Pancreas (tissue), 10 donors: Measurements from ENCODE around the gene EIF4EBP2. TPM values are rescaled to one million over a fixed set of nuclear protein-coding genes. Genes with fewer than 3 reads are reported as not detected.

Source experiments
- ATAC-seq, 4 donors: fragments of 200-7000 bp; cut with Tn5 transposase; one replicate each; pipeline versions ENCODE4 v1.8.0 to v1.9.1; 2020; ENCODE audit warnings: mild to moderate bottlenecking in 4 of 4, moderate library complexity in 4 of 4
- DNase-seq, 6 donors: peaks; one replicate each; pipeline ENCODE4 v3.0.0-alpha.2; 2020
- FAIRE-seq: peaks from 2 replicates; lab custom pipeline; 2012; peaks lifted over from hg19 to GRCh38; lab: Jason Lieb, UNC
- H3K27ac ChIP-seq, 4 donors: fragments of 200-600 bp; sonication (generic); 1 replicate in 3 of 4; 2 replicates in 1 of 4; pipeline versions ENCODE4 v1.5.0 to v1.8.0; 2020
- H3K27me3 ChIP-seq, 4 donors: fragments of 200-600 bp; one replicate each; pipeline ENCODE4 v1.8.0; 2021
- H3K36me3 ChIP-seq, 3 donors: fragments of 200-600 bp; sonication (generic) in 1 of 3; one replicate each; pipeline versions ENCODE4 v1.5.0 to v1.8.0; 2020 to 2021
- H3K4me1 ChIP-seq, 3 donors: fragments of 200-600 bp; one replicate each; pipeline ENCODE4 v1.8.0; 2021
- H3K4me3 ChIP-seq, 4 donors: fragments of 200-600 bp; sonication (generic) in 2 of 4; one replicate each; pipeline versions ENCODE4 v1.5.0 to v1.8.0; 2020 to 2021
- H3K9me3 ChIP-seq, 4 donors: fragments of 200-600 bp; one replicate each; pipeline ENCODE4 v1.8.0; 2021
- WGBS, 2 donors: extraction: QIAGEN DNeasy Blood & Tissue Kit; methylation state at CpG; one replicate each; pipeline ENCODE4 v1.1.7; 2013; 5-methylcytosine and 5-hydroxymethylcytosine counted together
- intact Hi-C, 3 donors: fragments of 100-400 bp; cut with DNase I; formaldehyde crosslinking; loops; one replicate each; pipeline versions ENCODE4 v1.11.1 to v1.14.2; 2022
- polyA plus RNA-seq, 2 donors: library from polyadenylated mRNA; stranded (reverse); fragments of 200-250 nt; gene quantifications; one replicate each; pipeline ENCODE4 v1.2.3, GENCODE V29; 2013
- total RNA-seq, 6 donors: library from RNA; stranded (reverse); fragmentation: NEBNext Ultra II Directional in 4 of 6; extraction: Animal tissue kit (Norgen Biotek cat#: 25700) in 4 of 6; gene quantifications; one replicate each; pipeline versions ENCODE4 v1.2.1 to v1.2.4, GENCODE V29; 2021 to 2023
- TF ChIP-seq, protein P1 (sequence below), 4 donors: fragments of 200-600 bp; sonication (generic) in 3 of 4; IDR thresholded peaks; one replicate each; pipeline versions ENCODE4 v1.5.0 to v1.8.0; 2021; ENCODE audit warnings: antibody characterized with exemption in 4 of 4
- donor health status: healthy with polysubstance abuse.
- donor health status: DM: no; HTN: no; CAD: no; lungs with moderate emphysema.
- donor health status: DM: no; HTN: no; CAD: no.
- donor health status: control.
- donor health status: control.
- donor health status: Bipolar disorder and iron deficiency.
- donor health status: DM: yes; HTN: yes; CAD: no.
- donor health status: DM: no; HTN: no; CAD: no.
- donor health status: DM: no; HTN: no; CAD: no.
- donor health status: DM: yes; HTN: yes; CAD: no.

EIF4EBP2 gene
- total and polyA plus RNA-seq, 8 donors, result 12.5 to 43.5 (median 30.7) TPM

DNA sequence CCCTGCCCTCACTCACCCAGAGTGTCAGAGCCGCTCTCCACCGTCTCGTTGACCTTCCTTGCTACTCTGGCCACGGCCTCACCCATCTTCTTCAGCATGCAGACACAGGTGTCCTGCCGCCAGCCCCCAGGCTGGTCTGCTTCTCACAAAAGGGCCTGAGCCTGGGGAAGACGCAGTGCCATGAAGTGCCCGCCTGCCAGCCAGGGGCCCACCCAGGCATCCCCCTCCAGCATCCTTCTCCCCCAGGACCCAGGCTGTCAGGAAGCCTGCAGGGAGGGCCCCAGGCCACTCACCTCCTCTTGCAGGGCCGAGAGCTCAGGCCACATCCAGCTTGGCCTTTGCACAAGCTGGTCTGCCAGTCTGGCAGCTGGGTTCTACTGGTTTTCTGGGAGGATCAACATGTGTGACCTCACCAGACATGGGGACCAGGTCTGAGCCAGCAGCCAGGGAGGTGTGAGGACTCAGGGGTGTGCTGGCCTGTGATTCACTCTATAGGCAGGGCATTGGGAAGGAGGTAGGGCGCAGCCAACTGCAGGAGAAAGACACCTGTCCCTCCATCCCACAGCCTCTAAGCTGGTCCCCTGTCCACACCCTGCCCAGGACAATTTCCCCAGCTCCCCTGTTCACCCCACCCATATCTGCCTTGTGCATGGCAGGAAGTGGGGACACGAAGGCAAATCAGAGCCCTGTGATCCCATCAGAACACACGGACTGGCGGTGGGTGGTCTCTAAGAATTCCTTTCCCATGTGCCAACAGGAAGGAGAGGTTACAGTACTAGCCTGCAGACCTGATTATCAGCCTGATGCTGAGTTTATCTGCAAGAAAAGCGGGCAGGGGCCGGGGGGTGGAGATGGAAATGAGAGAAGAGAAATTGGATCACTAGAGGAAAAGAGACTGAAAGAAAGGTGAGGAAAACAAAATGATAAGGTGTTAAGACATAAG, 27.2 kb upstream of the EIF4EBP2 start:
- no peaks in the 10 kb centered on the region for H3K4me1 ChIP-seq
- WGBS, 2 donors, result 89 to 94% methylated on average over 14 of the region's 14 CpGs
- DNase-seq (no peak), FAIRE-seq (no peak), ATAC-seq (no peak)
- no peaks in the 10 kb centered on the region for H3K36me3 ChIP-seq
- no peak overlapping the region for H3K4me3 ChIP-seq
- intact Hi-C loops, result no loop called here
- no peak overlapping the region for H3K27ac ChIP-seq
- TF ChIP-seq, protein P1, sequence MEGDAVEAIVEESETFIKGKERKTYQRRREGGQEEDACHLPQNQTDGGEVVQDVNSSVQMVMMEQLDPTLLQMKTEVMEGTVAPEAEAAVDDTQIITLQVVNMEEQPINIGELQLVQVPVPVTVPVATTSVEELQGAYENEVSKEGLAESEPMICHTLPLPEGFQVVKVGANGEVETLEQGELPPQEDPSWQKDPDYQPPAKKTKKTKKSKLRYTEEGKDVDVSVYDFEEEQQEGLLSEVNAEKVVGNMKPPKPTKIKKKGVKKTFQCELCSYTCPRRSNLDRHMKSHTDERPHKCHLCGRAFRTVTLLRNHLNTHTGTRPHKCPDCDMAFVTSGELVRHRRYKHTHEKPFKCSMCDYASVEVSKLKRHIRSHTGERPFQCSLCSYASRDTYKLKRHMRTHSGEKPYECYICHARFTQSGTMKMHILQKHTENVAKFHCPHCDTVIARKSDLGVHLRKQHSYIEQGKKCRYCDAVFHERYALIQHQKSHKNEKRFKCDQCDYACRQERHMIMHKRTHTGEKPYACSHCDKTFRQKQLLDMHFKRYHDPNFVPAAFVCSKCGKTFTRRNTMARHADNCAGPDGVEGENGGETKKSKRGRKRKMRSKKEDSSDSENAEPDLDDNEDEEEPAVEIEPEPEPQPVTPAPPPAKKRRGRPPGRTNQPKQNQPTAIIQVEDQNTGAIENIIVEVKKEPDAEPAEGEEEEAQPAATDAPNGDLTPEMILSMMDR (IDR thresholded peaks at IDR 0.05), result no peak
- no peaks in the 10 kb centered on the region for H3K27me3 ChIP-seq
- H3K9me3 ChIP-seq, result no peaks in the 10 kb centered on the region

- ATAC-seq, result peak in 1 of 4 donors; percentile 3
- 45 to 54% methylated on average over 6 of the region's 6 CpGs for WGBS, 2 donors
- no peak for DNase-seq
- intact Hi-C loops, result no loop called here
- no peaks in the 10 kb centered on the region for H3K9me3 ChIP-seq
- H3K36me3 ChIP-seq, result no peaks in the 10 kb centered on the region
- H3K27me3 ChIP-seq, result no peaks in the 10 kb centered on the region
- H3K27ac ChIP-seq, result peak overlapping the region in 1 of 4 donors; percentile 23
- TF ChIP-seq, protein P1 (IDR thresholded peaks at IDR 0.05), result no peak
- no peaks in the 10 kb centered on the region for H3K4me1 ChIP-seq
- FAIRE-seq, result no peak
- H3K4me3 ChIP-seq, result no peak overlapping the region
Observed at GRCh38 chr10:70378122-70378521, 25.8 kb upstream of the EIF4EBP2 start.

DNA sequence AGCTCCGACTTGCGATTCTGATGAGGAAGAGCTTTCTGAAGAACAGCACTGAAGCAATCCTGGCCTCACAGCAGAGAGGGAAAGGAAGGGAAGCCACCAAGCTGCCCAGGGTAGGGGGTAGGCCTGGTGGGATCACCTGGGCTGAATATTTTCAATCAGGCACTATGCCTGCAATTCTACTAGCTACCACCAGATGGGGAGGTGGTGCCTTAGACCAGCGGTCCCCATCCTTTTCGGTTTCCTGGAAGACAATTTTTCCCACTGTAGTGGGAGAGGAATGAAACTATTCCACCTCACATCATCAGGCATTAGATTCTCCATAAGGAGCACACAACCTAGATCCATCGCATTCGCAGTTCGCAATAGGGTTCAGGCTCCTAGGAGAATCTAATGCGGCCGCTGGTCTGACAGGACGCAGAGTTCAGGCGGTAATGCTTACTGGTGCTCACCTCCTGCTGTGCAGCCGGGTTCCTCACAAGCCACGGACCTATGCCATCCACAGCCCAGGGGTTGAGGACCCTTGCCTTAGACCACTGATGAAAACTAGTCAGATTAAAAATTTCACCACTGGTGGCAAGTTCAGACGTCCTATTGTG, 24.3 kb upstream of the EIF4EBP2 start:
- WGBS, 2 donors, result 86 to 87% methylated on average over 14 of the region's 14 CpGs
- no peaks in the 10 kb centered on the region for H3K27me3 ChIP-seq
- ATAC-seq (no peak), DNase-seq (no peak), FAIRE-seq (no peak)
- no peaks in the 10 kb centered on the region for H3K9me3 ChIP-seq
- H3K27ac ChIP-seq, result no peak overlapping the region
- H3K36me3 ChIP-seq, result no peaks in the 10 kb centered on the region
- TF ChIP-seq, protein P1 (IDR thresholded peaks at IDR 0.05), result peak; percentile 24 to 61 (median 36)
- intact Hi-C loops, result no loop called here
- no peak overlapping the region for H3K4me3 ChIP-seq
- no peaks in the 10 kb centered on the region for H3K4me1 ChIP-seq

DNA sequence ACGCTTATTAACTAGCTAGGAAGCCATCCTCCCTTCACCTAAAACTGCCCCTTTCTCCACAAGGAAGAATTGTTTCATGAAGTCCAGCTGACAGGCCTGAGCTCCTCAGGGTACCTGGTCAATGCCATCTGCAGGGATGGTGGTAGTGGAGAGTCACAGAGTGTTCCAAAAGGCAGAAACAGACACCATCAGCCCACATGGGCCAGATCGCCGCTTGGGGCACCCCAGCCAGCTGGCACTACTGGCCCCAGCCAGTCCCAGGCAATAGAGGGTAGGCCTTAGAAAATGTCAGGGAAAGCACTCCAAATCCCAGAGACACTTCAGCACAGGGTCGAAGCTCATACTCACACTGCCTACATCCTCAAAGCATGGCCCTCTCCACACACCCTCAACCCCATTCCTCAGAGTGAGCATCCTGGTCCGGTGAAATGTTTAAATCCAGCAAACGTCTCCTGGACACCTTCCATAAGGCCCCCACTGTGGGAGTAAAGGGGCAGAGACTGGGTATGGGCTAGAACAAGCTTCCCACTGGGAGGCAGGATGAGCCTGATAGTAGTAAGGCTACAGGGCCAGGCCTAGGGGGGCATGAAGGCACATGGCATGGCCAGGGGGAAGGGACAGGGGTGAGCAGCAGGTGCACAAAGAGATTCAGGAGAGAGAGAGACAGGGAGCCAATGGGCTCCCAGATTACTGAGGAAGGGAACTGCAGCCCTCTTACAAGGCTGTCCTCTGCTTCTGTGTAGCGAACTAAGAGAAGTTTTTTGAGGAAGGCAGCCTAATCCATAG, 23.4 kb upstream of the EIF4EBP2 start:
- FAIRE-seq, result no peak
- 91 to 94% methylated on average over 7 of the region's 7 CpGs for WGBS, 2 donors
- no peaks in the 10 kb centered on the region for H3K27me3 ChIP-seq
- no peak for ATAC-seq
- TF ChIP-seq, protein P1 (IDR thresholded peaks at IDR 0.05), result no peak
- no peak overlapping the region for H3K4me3 ChIP-seq
- H3K9me3 ChIP-seq, result no peaks in the 10 kb centered on the region
- H3K4me1 ChIP-seq, result no peaks in the 10 kb centered on the region
- DNase-seq, result no peak
- intact Hi-C loops, result no loop called here
- H3K27ac ChIP-seq, result no peak overlapping the region
- H3K36me3 ChIP-seq, result no peaks in the 10 kb centered on the region
